Measurements from ENCODE around the gene KRT10. TPM values are rescaled to one million over a fixed set of nuclear protein-coding genes. Genes with fewer than 3 reads are reported as not detected.

Gene KRT10
- total RNA-seq, 2 experiments from 2014 or later: 41.9 to 48.6 TPM

DNA sequence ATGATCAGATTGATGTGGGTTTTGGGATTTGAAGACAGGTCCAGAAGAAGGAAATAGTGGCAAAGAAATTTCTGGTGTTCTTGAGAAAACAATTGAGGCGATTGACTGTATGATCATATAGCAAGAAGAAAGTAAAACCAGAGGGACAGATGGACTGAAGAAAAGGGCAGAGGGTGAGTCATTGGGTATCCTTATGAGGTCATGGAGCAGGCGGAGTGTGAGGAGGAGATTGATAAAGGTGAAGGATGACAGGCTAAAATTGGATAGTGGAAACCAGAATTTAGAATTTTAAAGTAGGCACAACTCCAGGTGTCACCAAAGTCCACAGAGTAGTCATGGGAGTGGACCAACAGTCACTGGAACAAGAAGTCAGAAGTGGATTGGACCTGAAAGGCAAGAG is 21.3 kb downstream of the KRT10 start:
- no peak for DNase-seq
- peaks cover 2% of the 10 kb centered on the region for H3K4me1 Mint-ChIP-seq
- no peak overlapping the region for H3K27ac Mint-ChIP-seq
- H3K9me3 Mint-ChIP-seq: no peaks in the 10 kb centered on the region
- H3K36me3 Mint-ChIP-seq: no peaks in the 10 kb centered on the region
- H3K4me3 Mint-ChIP-seq: no peak overlapping the region
- peaks cover 39% of the 10 kb centered on the region for H3K27me3 Mint-ChIP-seq

DNA sequence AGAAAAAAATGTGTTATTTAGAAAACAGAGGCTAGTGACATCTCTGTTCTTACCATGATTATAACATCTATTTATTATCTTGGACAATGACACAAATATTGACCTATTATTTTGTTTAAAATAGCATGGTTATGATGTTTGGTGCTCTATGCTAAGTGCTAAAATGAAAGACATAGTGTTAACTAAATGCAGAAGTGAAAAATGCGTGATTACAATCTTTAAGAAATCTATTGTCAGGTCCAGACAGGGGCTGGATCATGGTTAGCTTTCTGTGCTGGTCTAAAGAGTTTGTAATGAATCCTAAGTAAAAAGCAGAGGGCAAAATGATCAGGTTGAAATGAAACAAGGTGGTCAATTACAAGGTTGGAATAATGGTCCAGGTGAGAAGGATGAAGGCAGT is 22.0 kb downstream of the KRT10 start:
- H3K9me3 Mint-ChIP-seq: no peaks in the 10 kb centered on the region
- H3K4me3 Mint-ChIP-seq: no peak overlapping the region
- H3K27me3 Mint-ChIP-seq: peaks cover 37% of the 10 kb centered on the region
- H3K36me3 Mint-ChIP-seq: no peaks in the 10 kb centered on the region
- no peak overlapping the region for H3K27ac Mint-ChIP-seq
- H3K4me1 Mint-ChIP-seq: peaks cover 4% of the 10 kb centered on the region
- DNase-seq: no peak

DNA sequence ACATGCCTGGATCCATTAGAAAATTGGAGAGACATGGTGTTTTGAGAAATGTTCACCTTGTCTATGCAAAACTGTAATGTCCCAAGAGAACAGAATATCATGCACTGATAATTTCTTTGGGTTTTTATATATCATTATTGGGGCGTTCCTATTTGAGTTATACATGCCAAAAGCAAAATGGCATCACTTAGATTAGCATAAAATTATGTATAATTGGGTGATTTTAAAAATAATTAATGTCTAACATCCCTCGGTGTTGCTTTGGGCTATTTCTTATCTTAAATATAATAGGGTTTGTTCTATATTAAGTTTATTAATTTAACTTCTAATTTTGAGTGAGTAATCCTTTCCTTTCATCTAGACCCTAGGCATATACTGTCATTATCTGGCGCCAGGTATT is 22.6 kb downstream of the KRT10 start, which contains the start of gene KRT28:
TSS of gene KRT28 (minus strand) at position 101 of the 400 bp plus-strand sequence. CDS start at position 35, 66 bp downstream.
- H3K4me1 Mint-ChIP-seq: peaks cover 4% of the 10 kb centered on the region
- no peaks in the 10 kb centered on the region for H3K9me3 Mint-ChIP-seq

GRCh38 chr17:40796846-40797245 is 25.6 kb downstream of the KRT10 start:
- Mint-ChIP-seq H3K36me3 (no peaks in the 10 kb centered on the region), H3K4me1 (peaks cover 2% of the 10 kb centered on the region), H3K27ac (no peak overlapping the region), H3K9me3 (no peaks in the 10 kb centered on the region), H3K27me3 (peaks cover 35% of the 10 kb centered on the region), H3K4me3 (no peak overlapping the region)
- DNase-seq: no peak

More for the DNA sequence above, 22.6 kb downstream of the KRT10 start, which contains the start of gene KRT28:
- no peak for DNase-seq
- Mint-ChIP-seq H3K27me3 (peaks cover 36% of the 10 kb centered on the region), H3K27ac (no peak within 1 kb of the TSS), H3K36me3 (no peaks in the 10 kb centered on the region), H3K4me3 (no peak within 1 kb of the TSS)

- Mint-ChIP-seq H3K27me3 (peaks cover 35% of the 10 kb centered on the region), H3K36me3 (no peaks in the 10 kb centered on the region), H3K9me3 (no peaks in the 10 kb centered on the region), H3K4me3 (no peak overlapping the region), H3K4me1 (peaks cover 2% of the 10 kb centered on the region), H3K27ac (no peak overlapping the region)
- no peak for DNase-seq
Measured at GRCh38 chr17:40795019-40795667, 27.3 kb downstream of the KRT10 start.

- H3K9me3 Mint-ChIP-seq: no peaks in the 10 kb centered on the region
- H3K4me1 Mint-ChIP-seq: peaks cover 2% of the 10 kb centered on the region
- H3K4me3 Mint-ChIP-seq: no peak overlapping the region
- DNase-seq: no peak
- peaks cover 34% of the 10 kb centered on the region for H3K27me3 Mint-ChIP-seq
- no peaks in the 10 kb centered on the region for H3K36me3 Mint-ChIP-seq
- H3K27ac Mint-ChIP-seq: no peak overlapping the region
Measured at GRCh38 chr17:40794466-40794865, 27.9 kb downstream of the KRT10 start.

DNA sequence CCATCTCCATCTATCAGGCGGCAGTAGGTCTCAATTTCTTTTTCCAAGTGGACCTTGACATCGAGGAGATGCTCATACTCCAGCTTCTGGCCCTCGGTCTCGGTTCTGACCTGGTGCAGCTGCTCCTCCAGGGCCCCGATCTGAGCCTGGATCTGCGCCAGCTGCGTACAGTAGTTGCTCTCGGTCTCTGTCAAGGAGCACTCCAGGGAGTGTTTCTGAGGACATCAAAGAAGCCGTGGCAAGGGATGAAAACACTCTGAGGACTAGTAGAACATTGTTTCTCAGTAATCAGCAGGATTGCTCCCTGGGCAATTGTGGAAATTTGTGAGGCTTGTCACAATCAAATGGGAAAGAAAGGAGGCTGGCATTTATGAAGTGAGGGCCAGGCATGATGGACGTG is 28.6 kb downstream of the KRT10 start:
- H3K36me3 Mint-ChIP-seq: no peaks in the 10 kb centered on the region
- H3K9me3 Mint-ChIP-seq: no peaks in the 10 kb centered on the region

DNA sequence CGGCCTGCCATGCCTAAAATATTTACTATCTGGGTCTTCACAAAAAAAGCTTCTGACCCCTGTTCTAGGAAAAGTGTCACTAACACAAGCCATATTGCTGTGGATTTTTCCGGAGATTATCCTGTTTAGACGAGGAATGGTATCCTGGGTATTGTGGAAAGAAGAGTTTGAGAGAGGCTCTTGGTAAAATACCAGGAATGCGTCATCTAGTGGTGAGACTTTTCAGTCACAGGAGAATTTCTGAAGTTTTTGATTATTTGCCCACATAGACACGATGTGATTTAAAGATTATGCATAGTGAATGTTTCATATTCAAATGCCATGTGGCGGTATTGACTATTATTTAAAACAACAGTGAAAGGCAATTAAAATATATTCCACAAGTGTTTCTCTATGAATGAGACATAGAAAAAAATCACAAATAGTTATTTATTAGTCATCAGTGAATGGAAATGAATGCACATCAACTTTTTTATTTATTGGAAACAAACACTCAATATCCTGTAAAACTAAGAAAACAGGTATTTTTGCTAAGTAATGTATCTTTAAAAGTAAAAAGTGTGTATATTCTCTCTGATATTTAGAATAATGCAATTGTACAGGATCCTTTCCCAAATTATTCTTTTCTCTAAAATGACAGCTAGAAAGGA is 30.5 kb downstream of the KRT10 start:
- H3K4me3 Mint-ChIP-seq: no peak overlapping the region
- H3K27me3 Mint-ChIP-seq: peaks cover 22% of the 10 kb centered on the region
- H3K9me3 Mint-ChIP-seq: no peaks in the 10 kb centered on the region
- no peaks in the 10 kb centered on the region for H3K36me3 Mint-ChIP-seq
- no peak overlapping the region for H3K27ac Mint-ChIP-seq
- H3K4me1 Mint-ChIP-seq: peaks cover 2% of the 10 kb centered on the region
- no peak for DNase-seq

More for the DNA sequence above, 28.6 kb downstream of the KRT10 start:
- H3K4me3 Mint-ChIP-seq: no peak overlapping the region
- DNase-seq: no peak
- peaks cover 30% of the 10 kb centered on the region for H3K27me3 Mint-ChIP-seq
- H3K4me1 Mint-ChIP-seq: peaks cover 2% of the 10 kb centered on the region
- H3K27ac Mint-ChIP-seq: no peak overlapping the region

- Mint-ChIP-seq H3K27ac (no peak overlapping the region), H3K4me1 (peaks cover 2% of the 10 kb centered on the region), H3K36me3 (no peaks in the 10 kb centered on the region), H3K4me3 (no peak overlapping the region), H3K9me3 (no peaks in the 10 kb centered on the region), H3K27me3 (peaks cover 18% of the 10 kb centered on the region)
- no peak for DNase-seq
Measured at GRCh38 chr17:40791111-40791510, 31.3 kb downstream of the KRT10 start.

GRCh38 chr17:40782450-40782849 is 40.0 kb downstream of the KRT10 start, which contains the start of gene KRT27:
Gene KRT27 (minus strand): TSS chr17:40782550. CDS start chr17:40782493, 57 bp downstream.
- Mint-ChIP-seq H3K4me3 (no peak within 1 kb of the TSS), H3K27me3 (peaks cover 44% of the 10 kb centered on the region), H3K27ac (no peak within 1 kb of the TSS), H3K4me1 (peaks cover 4% of the 10 kb centered on the region), H3K9me3 (no peaks in the 10 kb centered on the region), H3K36me3 (no peaks in the 10 kb centered on the region)
- DNase-seq: no peak

GRCh38 chr17:40779181-40779909 is 43.1 kb downstream of the KRT10 start:
- Mint-ChIP-seq H3K27me3 (peaks cover 71% of the 10 kb centered on the region), H3K4me3 (peak overlapping the region; percentile 66), H3K27ac (no peak overlapping the region), H3K9me3 (no peaks in the 10 kb centered on the region), H3K4me1 (peaks cover 4% of the 10 kb centered on the region), H3K36me3 (no peaks in the 10 kb centered on the region)
- peak; percentile 34 for DNase-seq

DNA sequence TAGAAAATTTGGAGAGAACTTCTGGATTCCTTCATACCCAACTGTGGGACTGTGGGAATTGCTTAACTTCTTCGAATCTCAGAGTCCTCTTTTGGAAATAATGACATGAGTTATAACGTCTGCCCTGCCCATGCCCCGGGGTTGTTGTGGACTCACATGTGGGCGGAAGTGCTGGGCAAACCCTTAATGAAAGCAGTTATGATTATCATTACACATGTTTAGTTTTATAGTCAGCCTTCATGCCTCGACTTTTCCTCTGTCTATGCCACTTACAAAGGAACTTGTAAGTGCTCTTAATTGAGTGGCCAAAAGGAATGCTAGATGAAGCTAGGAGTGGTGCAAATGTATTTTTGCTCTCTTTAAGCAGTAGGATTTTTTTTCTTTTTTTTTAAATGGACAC is 44.0 kb downstream of the KRT10 start:
- peaks cover 4% of the 10 kb centered on the region for H3K4me1 Mint-ChIP-seq
- peaks cover 74% of the 10 kb centered on the region for H3K27me3 Mint-ChIP-seq
- no peak for DNase-seq
- no peaks in the 10 kb centered on the region for H3K36me3 Mint-ChIP-seq
- H3K4me3 Mint-ChIP-seq: no peak overlapping the region
- H3K27ac Mint-ChIP-seq: no peak overlapping the region
- H3K9me3 Mint-ChIP-seq: no peaks in the 10 kb centered on the region

DNA sequence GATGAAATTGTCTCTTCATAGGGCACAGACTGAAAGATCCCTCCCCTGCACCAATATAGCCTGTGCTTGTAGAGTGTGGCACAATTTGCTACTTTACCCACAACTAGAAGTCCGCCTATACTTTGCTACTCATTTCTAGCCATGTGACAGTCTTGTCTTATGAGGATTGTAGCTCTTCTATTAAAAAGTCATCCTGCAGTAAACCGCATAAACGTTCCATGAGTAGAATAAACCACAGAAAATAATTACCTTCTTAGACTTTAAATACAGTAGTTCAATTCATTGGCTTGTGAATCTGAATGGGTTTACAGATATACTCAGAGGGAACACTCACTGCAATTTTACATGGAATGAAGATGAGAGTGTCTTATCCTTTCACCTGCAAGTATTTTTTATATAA is 44.4 kb downstream of the KRT10 start:
- peaks cover 75% of the 10 kb centered on the region for H3K27me3 Mint-ChIP-seq
- peaks cover 4% of the 10 kb centered on the region for H3K4me1 Mint-ChIP-seq
- H3K4me3 Mint-ChIP-seq: no peak overlapping the region
- no peaks in the 10 kb centered on the region for H3K9me3 Mint-ChIP-seq
- H3K27ac Mint-ChIP-seq: no peak overlapping the region
- no peaks in the 10 kb centered on the region for H3K36me3 Mint-ChIP-seq
- DNase-seq: no peak

DNA sequence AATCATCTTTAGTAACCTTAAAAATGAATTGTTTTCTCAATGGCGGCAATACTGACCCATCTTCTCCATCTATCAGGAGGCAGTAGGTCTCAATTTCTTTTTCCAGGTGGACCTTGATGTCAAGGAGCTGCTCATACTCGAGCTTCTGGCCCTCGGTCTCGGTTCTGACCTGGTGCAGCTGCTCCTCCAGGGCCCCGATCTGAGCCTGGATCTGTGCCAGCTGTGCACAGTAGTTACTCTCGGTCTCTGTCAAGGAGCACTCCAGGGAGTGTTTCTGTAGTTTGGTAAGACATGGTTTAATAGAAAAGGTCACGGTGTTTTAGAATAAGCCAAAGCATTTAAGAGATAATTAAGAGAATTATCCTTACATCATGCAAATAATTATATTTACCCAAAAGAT is 45.0 kb downstream of the KRT10 start:
- peaks cover 4% of the 10 kb centered on the region for H3K4me1 Mint-ChIP-seq
- no peaks in the 10 kb centered on the region for H3K36me3 Mint-ChIP-seq
- no peak for DNase-seq
- no peak overlapping the region for H3K27ac Mint-ChIP-seq
- H3K27me3 Mint-ChIP-seq: peaks cover 78% of the 10 kb centered on the region
- H3K4me3 Mint-ChIP-seq: no peak overlapping the region
- H3K9me3 Mint-ChIP-seq: no peaks in the 10 kb centered on the region

DNA sequence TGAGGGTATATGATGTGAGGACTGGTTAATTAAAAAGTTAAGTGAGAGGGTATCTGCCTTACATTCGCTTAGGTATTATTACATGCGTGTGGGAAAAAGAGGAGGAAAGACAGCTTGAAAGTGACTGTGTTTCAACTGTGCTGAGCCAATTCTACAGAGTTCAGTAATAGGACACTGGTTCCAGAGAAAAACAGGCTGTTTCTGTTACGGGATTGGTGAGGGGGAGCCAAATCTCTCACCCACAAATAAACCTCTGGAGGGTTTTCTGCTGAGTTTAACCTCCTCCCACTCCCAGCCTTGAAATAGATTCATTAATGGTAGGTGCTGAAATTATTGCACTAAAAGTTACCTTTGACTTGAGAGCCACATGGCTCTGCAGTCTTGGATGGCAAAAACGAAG is 46.5 kb downstream of the KRT10 start:
- Mint-ChIP-seq H3K27me3 (peaks cover 74% of the 10 kb centered on the region), H3K4me3 (no peak overlapping the region), H3K27ac (no peak overlapping the region), H3K4me1 (peaks cover 4% of the 10 kb centered on the region), H3K9me3 (no peaks in the 10 kb centered on the region), H3K36me3 (no peaks in the 10 kb centered on the region)
- no peak for DNase-seq

All from activated naive CD8-positive, alpha-beta T cell treated with anti-CD3 and anti-CD28 coated beads for 36 hours (primary cell).